ENCODE measurements around the gene GALP.
A peak's percentile ranks its signal among the peaks of the same experiment; 100 is the strongest.
"Not testable (repeated sequence)": the region's sequence is repeated elsewhere in the genome, so short reads cannot be mapped to it uniquely, and the experiment has no call there.

GALP gene

DNA sequence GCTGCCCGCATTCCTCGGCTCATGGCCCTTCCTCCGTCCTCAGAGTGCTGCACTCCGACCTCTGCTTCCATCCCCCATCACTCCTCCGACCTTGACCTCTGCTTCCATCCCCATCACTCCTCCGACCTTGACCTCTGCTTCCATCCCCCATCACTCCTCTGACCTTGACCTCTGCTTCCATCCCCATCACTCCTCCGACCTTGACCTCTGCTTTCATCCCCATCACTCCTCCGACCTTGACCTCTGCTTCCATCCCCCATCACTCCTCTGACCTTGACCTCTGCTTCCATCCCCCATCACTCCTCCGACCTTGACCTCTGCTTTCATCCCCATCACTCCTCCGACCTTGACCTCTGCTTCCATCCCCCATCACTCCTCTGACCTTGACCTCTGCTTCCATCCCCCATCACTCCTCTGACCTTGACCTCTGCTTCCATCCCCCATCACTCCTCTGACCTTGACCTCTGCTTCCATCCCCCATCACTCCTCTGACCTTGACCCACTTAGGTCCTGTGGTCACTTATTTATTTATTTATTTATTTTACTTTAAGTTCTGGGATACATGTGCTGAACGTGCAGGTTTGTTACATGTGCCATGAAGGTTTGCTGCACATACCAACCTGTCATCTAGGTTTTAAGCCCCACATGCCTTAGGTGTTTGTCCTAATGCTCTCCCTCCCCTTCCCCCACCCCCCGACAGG lies 26.7 kb upstream of the GALP start:
- not testable (repeated sequence) for DNase-seq

DNA sequence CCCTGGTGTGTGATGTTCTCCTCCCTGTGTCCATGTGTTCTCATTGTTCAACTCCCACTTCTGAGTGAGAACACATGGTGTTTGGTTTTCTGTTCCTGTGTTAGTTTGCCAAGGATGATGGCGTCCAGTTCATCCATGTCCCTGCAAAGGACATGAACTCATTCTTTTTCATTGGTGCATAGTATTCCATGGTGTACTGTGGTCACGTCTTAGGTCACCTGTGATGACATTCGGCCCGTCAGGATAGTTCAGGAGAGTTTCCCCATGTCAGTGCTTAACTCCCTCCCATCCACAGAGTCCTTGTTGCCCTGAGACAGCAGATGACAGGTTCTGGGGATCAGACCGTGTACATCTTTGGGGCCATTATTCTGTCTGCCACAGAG lies 26.2 kb upstream of the GALP start:
- no peak for DNase-seq

DNA sequence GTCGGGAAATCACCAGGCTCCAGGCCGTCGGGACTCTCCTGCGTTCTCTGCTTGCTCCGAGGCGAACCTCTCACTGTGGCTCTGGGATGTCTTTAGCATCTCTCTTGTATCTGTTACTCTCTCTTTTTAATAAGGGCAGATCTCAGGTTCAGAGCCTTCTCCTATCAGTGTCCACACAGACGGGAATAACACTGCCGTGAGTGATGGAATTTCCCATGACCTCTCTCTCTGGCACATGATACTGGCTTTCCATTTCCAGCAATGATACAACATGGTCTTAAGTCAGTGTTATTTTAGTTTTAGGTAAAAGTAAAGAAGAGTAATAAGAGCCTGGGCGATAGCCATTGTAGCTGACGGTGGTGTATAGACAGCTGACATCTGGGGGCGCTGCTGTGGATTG lies 25.4 kb upstream of the GALP start:
- no peak for DNase-seq

DNA sequence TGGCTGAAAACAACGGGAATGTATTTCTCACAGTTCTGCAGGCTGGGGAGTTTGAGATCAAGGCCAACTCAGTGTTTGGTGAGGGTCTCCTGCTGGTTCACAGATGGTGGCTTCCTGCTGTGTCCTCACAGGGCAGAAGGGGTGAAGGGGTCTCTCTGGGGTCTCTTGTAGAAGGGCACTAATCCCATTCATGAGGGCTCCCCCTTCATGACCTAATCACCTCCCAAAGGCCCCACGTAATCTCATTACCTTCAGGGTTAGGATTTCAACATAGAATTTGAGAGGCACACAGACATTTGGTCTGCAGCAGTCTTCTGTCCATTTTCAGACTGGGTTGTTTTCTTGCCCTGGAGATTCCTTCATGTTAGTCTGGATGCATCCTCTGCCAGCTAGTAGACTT lies 23.2 kb upstream of the GALP start:
- no peak for DNase-seq

DNA sequence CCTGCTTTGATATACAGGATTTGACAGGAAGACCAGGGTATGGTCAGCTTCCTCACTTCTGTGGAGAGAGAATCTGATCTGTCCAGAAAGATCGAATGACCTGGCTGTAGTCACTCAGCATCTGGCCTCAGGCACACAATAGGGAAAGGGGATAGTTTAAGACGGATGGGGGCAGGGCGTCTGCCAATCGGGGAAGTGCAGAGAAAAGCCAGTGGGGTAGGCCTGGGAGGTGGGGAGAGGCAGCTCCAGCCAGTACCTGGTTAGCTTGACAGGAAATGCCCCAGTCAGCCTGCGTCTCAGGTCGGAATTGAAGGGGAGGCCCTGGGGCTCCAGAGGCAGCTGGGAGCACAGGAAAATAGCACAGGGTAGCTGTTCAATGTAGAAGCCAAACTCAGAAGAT lies 22.3 kb upstream of the GALP start:
- DNase-seq, result no peak

DNA sequence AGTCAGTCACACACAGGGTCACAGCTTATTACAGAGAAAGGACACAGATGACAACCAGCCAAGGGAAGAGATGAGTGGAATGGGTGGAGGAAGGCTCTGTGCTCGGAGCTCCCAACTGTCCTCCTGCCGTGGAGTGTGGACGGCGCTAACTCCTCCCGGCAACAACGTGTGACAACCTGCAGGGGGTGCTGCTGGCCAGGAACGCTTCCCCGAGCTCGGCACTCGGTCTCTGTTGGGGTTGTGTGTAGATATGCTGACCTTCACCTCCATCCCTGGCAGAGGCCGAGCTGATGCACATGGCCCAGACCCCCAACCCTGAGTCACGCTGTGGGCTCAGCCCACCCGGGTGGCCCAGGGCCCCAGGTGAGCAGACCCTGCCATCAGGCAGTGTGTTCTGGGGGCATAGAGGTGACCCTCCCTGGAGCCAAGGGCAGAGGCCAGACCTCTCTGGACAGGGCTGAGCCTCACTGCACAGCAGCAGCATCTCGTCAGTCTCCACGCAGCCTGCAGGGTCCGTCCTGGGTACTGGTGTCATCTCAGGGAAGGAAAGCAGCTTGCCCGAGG lies 20.6 kb upstream of the GALP start:
- no peak for DNase-seq

DNA sequence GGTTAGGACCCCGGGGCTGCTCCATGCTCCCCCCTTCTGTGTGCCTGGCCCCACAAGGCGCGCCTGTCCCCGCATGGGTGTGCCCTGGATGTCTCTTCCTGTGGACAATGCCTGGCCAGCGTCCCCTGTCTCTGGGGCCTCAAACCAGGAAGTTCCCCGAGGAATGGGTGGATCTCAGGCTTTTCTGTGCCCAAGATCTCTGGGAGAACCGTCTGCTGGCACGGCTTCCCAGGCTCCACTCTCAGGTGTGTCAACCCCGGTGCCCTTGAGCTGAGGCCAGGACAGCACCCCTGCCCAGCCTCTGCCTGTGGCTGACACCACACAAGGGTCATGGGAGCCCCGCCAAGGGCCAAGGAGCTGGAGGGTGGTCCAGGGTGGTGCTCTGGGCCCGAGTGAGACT lies 19.0 kb upstream of the GALP start:
- DNase-seq, result no peak

DNA sequence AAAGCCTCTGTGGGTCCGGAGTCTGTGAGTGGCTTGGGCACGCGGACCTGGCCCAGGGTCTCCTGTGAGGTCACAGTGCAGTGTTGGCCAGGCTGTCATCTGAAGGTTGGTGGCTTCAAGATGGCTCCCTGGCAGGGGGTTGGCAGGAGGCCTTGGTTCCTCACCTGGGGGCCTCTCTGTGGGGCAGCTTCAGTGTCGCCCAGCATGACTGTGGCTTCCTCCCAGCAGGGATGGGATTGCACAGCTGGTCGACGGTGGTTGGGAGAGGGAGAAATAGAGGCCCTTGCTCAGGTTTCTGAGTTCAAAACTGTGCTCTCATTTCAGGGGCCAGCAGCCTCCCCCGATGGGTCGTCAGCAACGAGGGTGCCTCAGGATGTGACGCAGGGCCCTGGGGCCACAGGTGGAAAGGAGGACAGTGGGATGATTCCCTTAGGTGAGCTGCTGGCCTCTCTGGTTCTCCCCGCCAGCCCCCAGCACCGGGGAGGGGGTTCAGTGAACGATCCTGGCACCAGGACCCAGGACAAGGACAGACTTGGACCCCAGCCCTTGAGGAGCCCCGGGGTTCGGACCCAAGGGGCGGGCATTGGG lies 17.5 kb upstream of the GALP start:
- no peak for DNase-seq

DNA sequence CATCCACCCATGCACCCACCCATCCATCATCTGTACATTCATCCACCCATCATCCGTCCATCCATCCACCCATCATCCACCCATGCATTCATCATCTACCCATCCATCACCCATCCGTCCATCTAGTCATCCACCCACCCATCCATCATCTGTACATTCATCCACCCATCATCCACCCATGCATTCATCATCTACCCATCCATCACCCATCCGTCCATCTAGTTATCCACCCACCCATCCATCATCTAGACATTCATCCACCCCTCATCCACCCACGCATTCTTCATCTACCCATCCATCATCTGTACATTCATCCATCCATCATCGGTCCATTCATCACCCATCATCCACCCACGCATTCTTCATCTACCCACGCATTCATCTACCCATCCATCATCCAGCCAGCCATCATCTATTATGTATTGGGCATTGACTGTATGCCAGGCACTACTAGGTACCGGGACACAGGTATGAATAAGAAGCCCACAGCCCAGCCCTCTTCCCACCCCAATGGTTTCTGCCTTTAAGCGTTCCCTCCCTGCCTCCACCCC lies 16.7 kb upstream of the GALP start:
- peak; percentile 17 for DNase-seq

DNA sequence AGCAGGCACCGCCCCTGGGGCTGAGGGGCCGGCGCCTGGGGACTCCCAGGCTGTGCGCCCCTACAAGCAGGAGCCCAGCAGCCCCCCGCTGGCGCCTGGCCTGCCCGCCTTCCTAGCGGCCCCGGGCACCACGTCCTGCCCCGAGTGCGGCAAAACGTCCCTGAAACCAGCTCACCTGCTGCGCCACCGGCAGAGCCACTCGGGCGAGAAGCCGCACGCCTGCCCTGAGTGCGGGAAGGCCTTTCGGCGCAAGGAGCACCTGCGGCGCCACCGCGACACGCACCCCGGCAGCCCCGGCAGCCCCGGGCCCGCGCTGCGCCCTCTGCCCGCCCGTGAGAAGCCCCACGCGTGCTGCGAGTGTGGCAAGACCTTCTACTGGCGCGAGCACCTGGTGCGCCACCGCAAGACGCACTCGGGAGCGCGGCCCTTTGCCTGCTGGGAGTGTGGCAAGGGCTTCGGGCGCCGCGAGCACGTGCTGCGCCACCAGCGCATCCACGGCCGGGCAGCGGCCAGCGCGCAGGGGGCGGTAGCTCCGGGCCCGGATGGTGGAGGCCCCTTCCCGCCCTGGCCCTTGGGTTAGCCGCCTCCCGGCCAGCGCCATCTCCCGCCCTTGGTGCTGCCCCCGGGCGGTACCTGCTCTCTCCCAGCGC lies 16.1 kb upstream of the GALP start:
- no peak for DNase-seq

DNA sequence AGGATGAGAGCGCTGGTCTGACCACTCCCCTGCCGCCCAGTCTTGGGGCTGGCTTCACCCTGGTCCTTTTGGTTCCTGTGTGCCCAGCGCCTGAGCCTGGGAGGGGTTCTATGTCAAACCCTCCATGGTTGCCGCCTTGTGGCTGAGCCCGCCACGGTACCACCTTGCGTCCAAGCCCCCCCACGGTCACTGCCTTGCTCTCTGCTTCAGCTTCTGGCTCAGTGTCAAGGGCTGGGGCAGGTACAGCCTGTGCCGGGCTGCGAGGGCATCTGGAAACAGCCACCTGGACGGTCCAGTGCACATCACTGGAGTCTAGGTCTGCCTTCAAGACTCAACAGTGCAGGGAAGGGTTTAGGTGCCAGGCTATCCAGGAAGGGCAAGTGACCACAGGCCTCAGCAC lies 14.3 kb upstream of the GALP start:
- DNase-seq, result no peak

DNA sequence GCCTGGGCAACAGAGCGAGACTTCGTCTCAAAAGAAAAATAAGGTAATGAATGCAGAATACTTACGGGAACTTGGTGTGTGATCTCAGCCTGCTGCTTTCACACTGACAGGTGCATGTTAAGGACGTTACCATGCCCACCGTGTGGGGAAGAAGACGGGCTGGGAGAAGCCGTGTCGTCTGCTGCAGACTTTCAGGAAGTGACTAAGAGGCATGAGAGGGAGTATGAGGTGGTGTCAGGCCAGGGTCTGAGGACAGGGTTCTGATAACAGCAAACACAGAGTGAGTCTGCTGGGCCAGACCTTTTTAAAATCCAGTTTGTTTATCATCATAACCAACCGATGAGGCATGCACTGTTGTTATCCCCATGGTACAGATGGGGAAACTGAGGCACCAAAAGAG lies 13.6 kb upstream of the GALP start:
- DNase-seq, result no peak

DNA sequence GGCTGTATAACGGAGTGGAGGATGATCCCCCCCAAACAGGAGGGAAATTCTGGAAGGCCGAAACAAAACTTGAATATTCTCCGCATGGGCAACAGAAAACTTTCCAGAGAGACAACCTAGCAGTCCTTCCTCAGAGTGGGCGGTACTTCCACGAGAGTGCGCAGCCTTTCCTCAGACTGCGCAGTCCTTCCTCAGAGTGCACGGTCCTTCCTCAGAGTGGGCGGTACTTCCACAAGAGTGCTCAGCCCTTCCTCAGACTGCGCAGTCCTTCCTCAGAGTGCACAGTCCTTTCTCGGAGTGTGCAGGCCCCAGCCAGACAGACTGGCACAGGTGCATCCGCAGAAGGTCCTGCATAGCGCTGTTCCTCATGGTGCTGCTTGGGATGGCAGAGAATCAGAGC lies 12.7 kb upstream of the GALP start:
- DNase-seq, result no peak

DNA sequence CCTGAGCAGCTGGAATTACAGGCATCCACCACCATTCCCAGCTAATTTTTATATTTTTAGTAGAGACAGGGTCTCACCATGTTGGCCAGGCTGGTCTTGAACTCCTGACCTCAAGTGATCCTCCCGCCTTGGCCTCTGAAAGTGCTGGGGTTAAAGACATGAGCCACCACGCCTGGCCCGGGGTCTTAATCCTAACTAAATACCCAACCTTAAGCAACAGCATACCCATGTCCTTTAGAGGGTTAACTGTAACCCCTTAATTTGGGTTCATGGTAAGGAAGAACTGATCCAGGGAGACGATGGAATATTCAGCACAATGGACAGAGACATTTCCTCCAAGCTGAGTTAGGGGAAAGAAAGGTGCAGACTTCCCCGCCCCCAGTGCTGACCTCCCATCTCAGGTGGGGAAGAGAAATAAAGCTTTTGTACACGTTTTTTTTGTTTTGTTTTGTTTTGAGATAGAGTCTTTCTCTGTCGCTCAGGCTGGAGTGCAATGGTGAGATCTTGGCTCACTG lies 8.7 kb upstream of the GALP start:
- no peak for DNase-seq

DNA sequence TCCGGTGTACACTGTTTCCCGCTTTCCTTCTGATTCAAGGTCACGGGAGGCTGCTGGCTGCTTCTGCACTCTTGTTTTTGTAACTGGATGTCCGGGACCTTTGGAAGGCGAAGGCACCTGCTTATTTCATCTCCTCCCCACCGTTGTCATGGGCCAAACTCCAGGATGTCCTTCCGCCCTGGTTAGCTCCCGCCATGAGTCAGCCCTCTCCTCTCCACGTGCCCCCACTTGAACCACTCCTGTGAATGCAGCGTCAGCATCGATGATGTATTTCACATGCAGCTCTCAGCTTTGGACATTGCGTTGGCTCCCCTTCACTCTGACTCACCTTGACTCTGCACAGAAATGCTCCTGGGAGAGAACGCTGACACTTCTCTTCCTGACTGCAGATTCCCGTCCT lies 5.5 kb upstream of the GALP start:
- peak; percentile 34 for DNase-seq

DNA sequence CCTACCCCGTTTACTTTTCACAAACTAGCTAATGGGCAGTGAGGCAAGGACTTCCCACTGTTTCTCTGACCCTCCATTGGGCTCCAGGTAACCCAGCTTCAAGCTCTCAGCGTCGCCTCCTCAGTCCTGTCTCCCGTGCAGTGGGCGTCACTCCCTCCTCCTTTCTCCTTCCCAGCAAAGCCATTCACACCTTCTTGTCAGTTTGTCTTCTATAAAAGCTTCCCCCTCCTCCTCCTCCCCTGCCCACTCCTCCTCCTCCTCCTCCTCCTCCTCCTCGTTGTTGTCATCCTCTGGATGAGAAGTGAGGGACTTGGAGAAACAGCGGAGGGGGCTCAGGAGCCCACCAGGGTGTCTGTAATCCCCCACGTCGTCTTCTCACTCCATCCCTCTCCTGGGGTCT lies 1.7 kb upstream of the GALP start:
- no peak for DNase-seq

DNA sequence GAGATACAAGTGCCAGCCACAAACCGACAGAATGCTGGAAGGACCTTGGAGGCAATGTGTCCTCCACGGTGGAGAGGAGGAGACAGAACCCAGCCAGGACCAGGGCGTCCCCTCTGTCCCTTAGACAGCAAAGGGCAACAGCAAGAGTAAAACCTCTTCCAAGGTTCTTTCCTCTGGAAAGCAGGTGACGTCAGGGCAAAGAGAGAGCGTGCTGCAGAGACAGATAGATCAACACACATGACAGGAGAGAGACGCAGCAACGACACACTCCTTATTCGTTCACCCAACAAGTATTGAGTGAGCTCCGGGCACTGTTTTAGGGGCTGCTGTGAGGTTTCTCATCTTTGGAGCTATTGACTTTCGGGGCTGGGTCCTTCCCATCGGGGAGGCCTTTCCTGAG lies 1.3 kb upstream of the GALP start:
- DNase-seq, result no peak

DNA sequence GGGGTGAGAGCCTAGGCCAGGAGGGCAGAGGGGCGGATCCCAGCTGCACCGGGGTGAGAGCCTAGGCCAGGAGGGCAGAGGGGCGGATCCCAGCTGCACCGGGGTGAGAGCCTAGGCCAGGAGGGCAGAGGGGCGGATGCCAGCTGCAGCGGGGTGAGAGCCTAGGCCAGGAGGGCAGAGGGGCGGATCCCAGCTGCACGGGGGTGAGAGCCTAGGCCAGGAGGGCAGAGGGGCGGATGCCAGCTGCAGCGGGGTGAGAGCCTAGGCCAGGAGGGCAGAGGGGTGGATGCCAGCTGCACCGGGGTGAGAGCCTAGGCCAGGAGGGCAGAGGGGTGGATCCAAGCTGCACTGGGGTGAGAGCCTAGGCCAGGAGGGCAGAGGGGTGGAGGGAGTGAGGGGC lies 502 bp downstream of the GALP start:
- DNase-seq, result not testable (repeated sequence)

DNA sequence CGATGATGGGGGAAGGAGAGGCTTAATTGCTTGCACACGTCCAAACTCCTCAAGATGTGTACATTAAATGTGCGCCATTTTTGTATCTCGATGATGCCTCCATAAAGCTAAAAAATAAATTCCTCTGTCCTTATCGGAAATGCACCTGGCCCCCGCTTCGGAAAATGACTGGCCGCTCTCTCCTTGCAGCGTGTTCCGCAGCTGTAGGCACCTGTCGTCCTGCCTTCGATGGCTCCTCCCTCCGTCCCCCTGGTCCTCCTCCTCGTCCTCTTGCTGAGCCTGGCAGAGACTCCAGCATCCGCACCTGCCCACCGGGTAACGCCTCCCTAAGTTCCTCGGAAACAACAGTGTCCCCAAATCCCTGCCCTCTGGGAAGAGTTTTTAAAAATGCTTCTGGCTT lies 1.1 kb downstream of the GALP start:
- DNase-seq, result no peak

DNA sequence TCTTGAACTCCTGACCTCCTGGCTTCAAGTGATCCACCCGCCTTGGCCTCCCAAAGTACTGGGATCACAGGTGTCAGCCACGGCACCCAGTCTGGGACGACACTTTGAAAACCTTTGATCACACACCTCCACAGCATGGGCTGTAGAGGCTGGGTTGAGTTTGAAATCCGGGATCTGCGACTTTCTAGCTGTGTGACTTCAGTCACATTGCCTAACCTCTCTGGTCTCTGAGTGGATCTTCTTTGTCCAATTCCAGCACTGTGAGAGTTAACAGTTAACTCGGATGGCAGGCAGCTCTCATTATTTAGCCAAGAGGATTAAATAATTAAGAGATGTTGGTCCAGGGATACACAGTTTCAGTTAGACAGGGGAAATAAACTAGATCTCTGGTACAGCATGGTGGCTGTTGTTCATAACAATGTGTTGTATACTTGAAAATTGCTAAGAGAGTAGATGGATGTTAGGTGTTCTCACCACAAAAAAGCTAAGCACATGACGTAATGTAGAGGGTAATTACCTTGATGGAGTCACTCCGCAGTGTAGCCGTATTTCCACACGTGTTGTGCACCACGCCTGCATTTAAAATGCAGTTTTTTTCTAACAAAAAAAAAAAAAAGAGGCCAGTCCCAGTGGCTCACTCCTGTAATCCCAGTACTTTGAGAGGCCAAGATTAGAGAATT lies 1.9 kb downstream of the GALP start:
- DNase-seq, result no peak

DNA sequence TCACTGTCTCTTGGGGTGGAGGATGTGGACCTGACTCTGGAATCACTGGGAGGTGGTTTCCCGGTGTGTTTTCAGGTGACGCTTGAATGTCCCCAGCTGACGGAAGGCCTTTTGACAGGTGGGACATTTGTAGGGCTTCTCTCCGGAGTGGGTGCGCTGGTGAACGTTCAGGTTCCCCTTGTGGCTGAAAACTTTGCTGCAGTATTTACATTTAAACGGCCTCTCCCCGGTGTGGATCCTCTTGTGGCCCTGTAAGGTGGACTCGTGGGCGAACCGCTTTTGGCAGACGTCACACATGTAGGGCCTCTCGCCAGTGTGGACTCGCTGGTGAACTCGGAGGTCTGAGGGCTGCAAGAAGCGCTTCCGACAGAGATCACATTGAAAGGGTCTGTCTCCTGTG lies 14.0 kb downstream of the GALP start:
- no peak for DNase-seq

DNA sequence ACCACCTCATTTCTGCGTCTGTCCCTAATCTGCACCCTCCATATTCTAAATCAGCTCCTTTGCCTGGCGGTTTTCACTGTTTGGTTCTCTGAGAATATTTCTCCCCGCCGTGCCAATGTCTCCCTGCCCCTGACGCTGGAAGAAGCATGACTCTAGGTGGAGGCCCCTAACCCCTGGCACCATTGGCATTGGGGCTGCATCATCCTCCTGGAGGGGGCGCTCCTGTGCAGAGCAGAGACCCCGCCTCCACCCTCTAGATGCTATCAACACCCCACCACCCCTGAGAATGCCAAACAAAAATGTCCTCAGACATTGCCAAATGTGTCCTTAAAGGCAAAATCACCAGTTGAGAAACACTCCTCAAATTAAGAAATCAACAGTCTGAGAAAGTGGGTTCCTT lies 15.3 kb downstream of the GALP start:
- DNase-seq, result no peak

DNA sequence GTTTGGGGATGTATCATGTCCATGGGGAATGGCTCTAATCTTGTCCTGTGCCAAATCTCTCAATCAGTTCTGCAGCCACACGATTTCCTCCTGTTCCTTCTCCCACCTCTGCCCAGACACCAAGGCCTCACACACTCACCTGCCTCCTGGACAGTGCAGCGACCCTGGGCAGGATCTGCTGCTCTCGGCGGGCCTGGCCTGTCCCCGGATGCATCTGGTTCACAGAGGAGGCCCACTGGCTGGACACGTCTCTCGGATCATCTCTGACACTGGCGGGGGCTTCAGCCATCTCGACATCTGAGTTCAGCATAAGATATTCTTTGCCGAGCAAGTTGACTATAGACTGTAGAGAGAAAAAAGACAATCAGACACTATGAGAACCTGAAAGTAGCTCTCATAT lies 15.9 kb downstream of the GALP start:
- DNase-seq, result no peak

Measured in fibroblast of upper back skin (primary cell).